ENCODE results near the gene GPR18.

DNA sequence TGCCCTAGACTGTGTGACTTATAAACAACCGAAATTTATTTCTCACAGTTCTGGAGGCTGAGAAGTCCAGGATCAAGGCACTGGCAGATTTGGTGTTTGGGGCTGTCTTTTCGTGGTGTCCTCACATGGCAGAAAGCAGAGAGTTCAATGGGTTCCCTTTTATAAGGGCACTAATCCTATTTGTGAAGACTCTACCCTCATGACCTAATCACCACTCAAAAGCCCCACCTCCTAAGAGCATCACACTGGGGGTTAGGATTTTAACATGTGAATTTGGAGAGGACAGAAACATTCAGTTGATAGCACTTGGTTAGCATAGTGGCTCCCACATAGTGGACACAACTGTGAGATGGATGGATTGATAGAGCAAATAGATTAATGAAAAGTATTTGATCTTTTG is 21.5 kb upstream of the GPR18 start:
- TF ChIP-seq, protein P1, sequence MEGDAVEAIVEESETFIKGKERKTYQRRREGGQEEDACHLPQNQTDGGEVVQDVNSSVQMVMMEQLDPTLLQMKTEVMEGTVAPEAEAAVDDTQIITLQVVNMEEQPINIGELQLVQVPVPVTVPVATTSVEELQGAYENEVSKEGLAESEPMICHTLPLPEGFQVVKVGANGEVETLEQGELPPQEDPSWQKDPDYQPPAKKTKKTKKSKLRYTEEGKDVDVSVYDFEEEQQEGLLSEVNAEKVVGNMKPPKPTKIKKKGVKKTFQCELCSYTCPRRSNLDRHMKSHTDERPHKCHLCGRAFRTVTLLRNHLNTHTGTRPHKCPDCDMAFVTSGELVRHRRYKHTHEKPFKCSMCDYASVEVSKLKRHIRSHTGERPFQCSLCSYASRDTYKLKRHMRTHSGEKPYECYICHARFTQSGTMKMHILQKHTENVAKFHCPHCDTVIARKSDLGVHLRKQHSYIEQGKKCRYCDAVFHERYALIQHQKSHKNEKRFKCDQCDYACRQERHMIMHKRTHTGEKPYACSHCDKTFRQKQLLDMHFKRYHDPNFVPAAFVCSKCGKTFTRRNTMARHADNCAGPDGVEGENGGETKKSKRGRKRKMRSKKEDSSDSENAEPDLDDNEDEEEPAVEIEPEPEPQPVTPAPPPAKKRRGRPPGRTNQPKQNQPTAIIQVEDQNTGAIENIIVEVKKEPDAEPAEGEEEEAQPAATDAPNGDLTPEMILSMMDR (IDR thresholded peaks at IDR 0.05) = no peak
- no peak for TF ChIP-seq POLR2A (IDR thresholded peaks at IDR 0.05)
